Urothelium cell line (cell line): ENCODE results near the gene FKBP7.
"Not testable (repeated sequence)": the region's sequence is repeated elsewhere in the genome, so short reads cannot be mapped to it uniquely, and the experiment has no call there.

Experiments used
- DNase-seq: peaks from one replicate; pipeline ENCODE4 v3.0.0; 2011; ENCODE audit warnings: low spot score, mixed read lengths
- FAIRE-seq: peaks from 2 replicates; lab custom pipeline; 2011; peaks lifted over from hg19 to GRCh38; lab: Jason Lieb, UNC

The FKBP7 gene

DNA sequence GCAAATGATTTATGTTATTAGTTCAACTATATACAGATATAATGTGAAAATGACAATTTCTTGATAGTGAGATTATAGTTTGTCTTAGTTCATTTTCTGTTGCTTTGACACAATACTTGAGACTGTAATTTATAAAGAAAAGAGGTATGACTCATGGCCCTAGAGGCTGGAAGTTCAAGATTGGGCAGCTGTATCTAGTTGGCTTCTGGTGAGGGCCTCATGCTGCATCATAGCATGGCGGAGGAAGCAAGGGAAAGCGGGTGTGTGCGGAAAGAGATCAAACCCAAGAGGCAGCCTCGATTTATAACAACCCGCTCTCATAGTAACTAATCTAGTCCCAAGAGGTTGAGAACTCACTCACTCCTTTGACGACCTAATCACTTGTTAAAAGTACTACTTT is 13.2 kb upstream of the FKBP7 start:
- DNase-seq (no peak), FAIRE-seq (no peak)

DNA sequence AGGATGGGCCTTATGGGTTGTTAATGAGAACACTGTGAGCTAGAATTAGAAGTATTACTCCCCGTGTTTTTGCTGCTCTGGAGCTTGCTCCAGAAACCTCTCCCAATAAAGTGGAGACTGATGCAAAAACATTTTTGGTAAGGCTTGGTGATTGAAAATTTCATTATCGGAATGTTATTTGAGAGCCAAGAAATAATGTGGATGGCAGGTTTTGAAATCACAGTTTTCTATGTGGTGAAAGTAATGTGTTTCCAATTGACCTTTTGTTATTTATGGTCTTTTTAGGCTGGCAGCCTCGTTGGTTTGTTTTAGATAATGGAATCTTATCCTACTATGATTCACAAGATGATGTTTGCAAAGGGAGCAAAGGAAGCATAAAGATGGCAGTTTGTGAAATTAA is 7.0 kb upstream of the FKBP7 start:
- FAIRE-seq (no peak), DNase-seq (no peak)

- DNase-seq (no peak), FAIRE-seq (no peak)
These were observed 6.0 kb upstream of the FKBP7 start for GRCh38 chr2:178484245-178485041.

GRCh38 chr2:178482437-178482836 is 4.0 kb upstream of the FKBP7 start:
- no peak for DNase-seq

GRCh38 chr2:178480227-178481181 is 2.1 kb upstream of the FKBP7 start, which contains the start of gene PLEKHA3:
Gene PLEKHA3 (plus strand): TSS chr2:178480457. CDS start chr2:178480870, 413 bp downstream.
- FAIRE-seq, result peak; percentile 65

More at GRCh38 chr2:178482437-178482836, 4.0 kb upstream of the FKBP7 start:
- FAIRE-seq, result no peak

GRCh38 chr2:178479758-178480226 is 1.4 kb upstream of the FKBP7 start:
- FAIRE-seq (no peak), DNase-seq (no peak)

More at GRCh38 chr2:178480227-178481181, 2.1 kb upstream of the FKBP7 start, which contains the start of gene PLEKHA3:
- peak; percentile 96 for DNase-seq

- FAIRE-seq (no peak), DNase-seq (no peak)
These were observed 846 bp upstream of the FKBP7 start for GRCh38 chr2:178479275-178479616.

GRCh38 chr2:178478130-178478438 is 316 bp downstream of the FKBP7 start:
- peak; percentile 11 for DNase-seq
- no peak for FAIRE-seq

DNA sequence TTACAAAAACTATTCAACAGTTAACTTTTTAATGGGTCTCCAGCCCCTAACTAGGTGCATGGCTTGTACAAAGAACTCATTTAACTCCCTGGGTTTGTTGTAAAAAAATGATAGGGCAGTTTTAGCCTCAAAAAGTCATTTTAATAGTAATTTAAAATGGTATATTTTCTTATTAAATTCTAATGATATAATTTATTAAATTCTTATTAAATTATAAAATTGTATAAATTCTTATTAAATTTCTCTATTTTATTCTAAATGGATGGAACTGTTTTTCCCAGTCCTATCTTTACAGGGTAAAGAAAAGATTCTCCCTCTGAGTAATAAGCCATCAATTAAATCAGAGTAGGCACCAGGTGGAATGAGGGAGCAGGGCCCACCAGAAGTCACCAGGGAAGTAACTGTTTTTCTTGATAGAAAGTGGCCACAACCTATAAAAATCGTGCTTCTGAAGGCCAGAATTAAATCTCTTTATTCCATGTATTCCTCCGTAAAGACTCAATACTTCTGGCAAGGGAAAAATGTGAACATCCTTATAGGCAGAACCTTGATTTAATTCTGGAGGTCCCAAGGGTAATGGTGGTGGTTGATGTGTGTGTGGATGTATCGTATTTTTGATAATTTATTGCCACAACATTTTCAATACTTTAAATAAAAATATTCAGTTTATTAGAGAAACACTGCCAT is 814 bp downstream of the FKBP7 start:
- DNase-seq (no peak), FAIRE-seq (no peak)

DNA sequence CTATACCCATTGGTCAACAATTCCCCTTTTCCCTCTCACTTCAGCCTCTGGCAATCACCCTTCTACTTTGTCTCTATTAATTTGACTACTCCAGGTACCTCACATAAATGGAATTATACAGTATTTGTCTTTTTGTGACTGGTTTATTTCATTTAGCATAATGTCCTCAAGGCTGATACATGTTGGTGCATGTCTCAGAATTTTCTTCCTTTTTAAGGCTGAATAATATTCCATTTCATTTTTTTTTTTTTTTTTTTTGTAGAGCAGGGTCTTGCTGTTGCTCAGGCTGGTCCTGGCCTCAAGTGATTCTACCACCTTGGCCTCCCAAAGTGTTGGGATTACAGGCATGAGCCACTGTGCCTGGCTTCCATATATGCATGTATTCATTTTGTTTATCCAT is 1.9 kb downstream of the FKBP7 start:
- DNase-seq (no peak), FAIRE-seq (no peak)

DNA sequence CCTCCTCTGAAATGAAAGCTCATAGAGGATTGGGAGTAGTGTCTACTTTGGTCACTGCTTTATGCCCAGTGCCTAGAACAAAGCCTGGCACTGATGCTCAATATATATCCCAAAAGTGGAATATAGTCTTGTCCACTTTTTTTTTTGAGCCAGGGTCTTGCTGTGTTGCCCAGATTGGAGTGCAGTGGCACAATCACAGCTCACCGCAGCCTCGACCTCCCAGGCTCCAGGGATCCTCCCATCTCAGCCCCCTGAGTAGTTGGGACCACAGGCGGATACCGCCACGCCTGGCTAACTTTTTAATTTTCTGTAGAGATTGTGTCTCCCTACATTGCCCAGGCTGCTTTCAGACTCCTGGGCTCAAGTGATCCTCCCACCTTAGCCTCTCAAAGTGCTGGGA is 3.8 kb downstream of the FKBP7 start:
- no peak for DNase-seq
- no peak for FAIRE-seq

GRCh38 chr2:178473931-178474330 is 4.5 kb downstream of the FKBP7 start:
- FAIRE-seq (no peak), DNase-seq (no peak)

GRCh38 chr2:178473373-178473772 is 5.0 kb downstream of the FKBP7 start:
- DNase-seq (no peak), FAIRE-seq (no peak)

DNA sequence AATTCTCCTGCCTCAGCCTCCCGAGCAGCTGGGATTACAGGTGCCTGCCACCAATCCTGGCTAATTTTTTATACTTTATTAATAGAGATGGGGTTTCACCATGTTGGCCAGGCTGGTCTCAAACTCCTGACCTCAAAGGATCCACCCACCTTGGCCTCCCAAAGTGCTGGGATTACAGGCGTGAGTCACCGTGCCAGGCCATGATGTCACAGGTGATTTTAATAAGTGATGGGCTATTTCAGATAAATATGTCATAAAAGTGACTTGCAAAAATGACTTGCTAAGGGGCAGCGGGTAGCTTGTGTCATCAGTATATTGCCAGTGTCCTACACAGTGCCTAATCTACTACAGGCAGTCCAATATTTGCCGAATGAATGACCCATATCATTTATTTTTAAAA is 7.1 kb downstream of the FKBP7 start:
- DNase-seq, FAIRE-seq: not testable (repeated sequence)

DNA sequence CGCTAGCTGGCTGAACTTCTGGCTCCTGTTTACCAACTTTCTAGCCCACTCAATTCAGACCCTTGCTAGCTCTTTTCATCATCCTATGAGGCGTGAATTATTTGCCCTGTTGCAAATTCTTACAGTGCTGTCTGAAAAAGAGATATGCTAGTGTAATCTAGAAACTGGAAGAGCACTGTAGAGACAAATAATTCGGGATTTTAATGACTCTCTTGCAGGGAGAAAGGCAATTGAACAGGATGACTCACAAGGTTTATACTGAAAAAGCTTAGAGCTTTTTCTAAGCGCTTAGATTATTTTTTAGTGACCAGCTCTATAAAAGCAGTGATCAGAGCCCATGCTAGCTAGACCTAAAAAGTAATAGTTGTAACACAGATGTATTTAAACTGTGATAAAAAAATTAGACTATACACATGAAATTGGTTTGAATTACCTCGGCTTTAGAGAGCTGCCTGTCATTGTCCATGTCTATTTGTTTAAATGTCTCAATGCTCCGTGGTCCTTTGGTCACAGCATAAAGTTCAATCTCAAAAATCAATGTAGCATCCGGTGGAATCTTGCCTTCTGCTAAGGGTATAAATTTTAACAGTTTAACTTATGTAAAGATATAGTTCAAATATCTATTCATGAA is 9.1 kb downstream of the FKBP7 start:
- no peak for DNase-seq
- FAIRE-seq, result no peak

GRCh38 chr2:178457390-178457886 is 21.0 kb downstream of the FKBP7 start:
- DNase-seq (no peak), FAIRE-seq (no peak)

DNA sequence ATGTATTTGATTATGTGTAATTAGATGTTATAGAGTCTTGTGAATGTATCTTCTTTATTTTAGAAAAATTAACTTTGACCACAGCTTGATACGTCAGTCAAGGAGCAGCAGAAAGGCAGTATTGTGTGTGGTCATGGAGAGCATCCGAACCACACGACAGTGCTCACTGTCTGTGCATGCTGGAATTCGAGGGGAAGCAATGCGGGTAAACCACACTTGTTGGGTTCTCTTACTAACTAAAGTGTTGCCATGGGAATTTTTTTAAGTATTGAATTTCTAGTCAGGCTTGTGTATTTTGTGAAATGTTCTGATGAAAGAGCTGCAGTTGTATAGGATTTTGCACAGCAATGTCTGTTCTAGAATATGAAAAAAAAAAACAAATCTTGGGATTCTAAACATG is 22.5 kb downstream of the FKBP7 start:
- no peak for FAIRE-seq
- no peak for DNase-seq

DNA sequence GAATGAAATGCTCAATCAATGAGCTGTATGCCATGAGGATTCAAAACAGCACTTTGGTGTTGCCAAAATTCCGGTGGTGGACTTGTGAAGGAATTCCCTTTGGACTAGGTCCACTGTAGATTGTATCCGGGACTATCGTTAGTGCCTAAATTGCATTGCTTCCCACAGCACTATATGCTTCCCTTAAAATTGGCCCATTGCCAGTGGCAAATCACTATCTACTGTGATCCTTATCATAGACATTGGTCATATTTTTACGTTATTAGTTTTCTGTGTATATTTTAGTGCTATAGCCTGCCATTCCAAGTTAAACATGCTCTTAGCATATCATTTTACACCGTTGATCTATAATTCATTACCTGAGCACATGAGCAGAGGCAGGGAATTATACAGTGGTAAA is 25.5 kb downstream of the FKBP7 start:
- DNase-seq (no peak), FAIRE-seq (no peak)

DNA sequence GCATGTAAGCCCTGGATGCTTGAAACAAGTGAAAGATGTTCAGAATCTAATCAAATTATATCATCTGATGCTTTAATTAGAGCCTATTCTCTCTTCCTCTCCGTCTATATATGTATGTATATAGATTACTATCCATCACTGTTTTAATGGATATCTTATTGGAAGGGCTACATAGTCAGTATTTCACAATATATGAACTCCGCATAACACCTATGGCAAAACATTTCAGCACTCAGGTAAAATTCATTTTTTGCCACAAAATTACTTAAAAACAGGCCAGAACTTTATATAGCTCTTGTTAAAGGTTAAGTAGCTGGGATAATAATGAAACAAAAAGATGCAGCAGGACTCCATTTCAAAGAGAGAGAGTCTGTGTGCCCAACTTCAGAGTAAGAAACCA is 26.1 kb downstream of the FKBP7 start:
- no peak for DNase-seq
- no peak for FAIRE-seq

GRCh38 chr2:178450774-178451525 is 27.4 kb downstream of the FKBP7 start, which contains the start of the genes PJVK and PRKRA:
Gene PJVK (plus strand): TSS chr2:178451378. CDS start chr2:178453410, 2,032 bp downstream.
Gene PRKRA (minus strand): TSS chr2:178451175. CDS start chr2:178451030, 145 bp downstream.
- DNase-seq, result peak; percentile 98
- FAIRE-seq, result peak; percentile 87
